A673 (cell line): ENCODE measurements around the gene CAPNS2. TPM values are rescaled to one million over a fixed set of nuclear protein-coding genes. Genes with fewer than 3 reads are reported as not detected.

Source experiments
- BruUV-seq: library from RNA; stranded (reverse); fragments of 400-500 nt; replicated peaks from 2 replicates; lab custom pipeline; 2021; lab: Mats Ljungman, UMichigan
- CTCF ChIA-PET: fragments of 300-600 bp; sonication (Branson Sonifier 250); formaldehyde crosslinking; loops from one replicate; lab custom pipeline; 2022; ENCODE audit warnings: antibody characterized with exemption; lab: Charles Lee
- POLR2A ChIA-PET: fragments of 300-600 bp; sonication (Branson Sonifier 250); formaldehyde crosslinking; loops from one replicate; lab custom pipeline; 2022; ENCODE audit warnings: antibody characterized with exemption; ENCODE audit not compliant: low non-redundant PET; lab: Charles Lee
- DNase-seq: peaks from one replicate; pipeline ENCODE4 v3.0.0-alpha.2; 2015; ENCODE audit warnings: low spot score
- H3K27ac ChIP-seq: fragments of 200-600 bp; sonication (generic); 2 replicates; pipeline ENCODE4 v1.5.1; 2016; ENCODE audit warnings: mixed run types, low read depth, mild to moderate bottlenecking, mixed read lengths, antibody characterized with exemption, low read length; ENCODE audit not compliant: poor library complexity, severe bottlenecking
- H3K27me3 ChIP-seq: fragments of 200-600 bp; sonication (generic); replicated peaks from 2 replicates; pipeline ENCODE4 v1.6.1; 2017; ENCODE audit warnings: mixed run types, low read depth, mild to moderate bottlenecking, mixed read lengths, antibody characterized with exemption, low read length; ENCODE audit not compliant: insufficient read depth, poor library complexity
- H3K36me3 ChIP-seq: fragments of 200-600 bp; sonication (generic); 2 replicates; pipeline ENCODE4 v1.6.1; 2016; ENCODE audit warnings: mixed run types, mild to moderate bottlenecking, mixed read lengths, antibody characterized with exemption, low read length; ENCODE audit not compliant: insufficient read depth, poor library complexity, severe bottlenecking
- H3K4me1 ChIP-seq: fragments of 200-600 bp; sonication (generic); 2 replicates; pipeline ENCODE4 v1.6.1; 2017; ENCODE audit warnings: mixed run types, mild to moderate bottlenecking, mixed read lengths, antibody characterized with exemption, low read length; ENCODE audit not compliant: insufficient read depth, poor library complexity, severe bottlenecking
- H3K4me3 ChIP-seq: fragments of 200-600 bp; sonication (generic); 2 replicates; pipeline ENCODE4 v1.5.1; 2016; ENCODE audit warnings: low read depth, mixed run types, mild to moderate bottlenecking, mixed read lengths, low read length; ENCODE audit not compliant: poor library complexity, severe bottlenecking
- H3K9me3 ChIP-seq: fragments of 200-600 bp; sonication (generic); 2 replicates; pipeline ENCODE4 v1.6.1; 2016; ENCODE audit warnings: mixed run types, low read depth, mild to moderate bottlenecking, mixed read lengths, antibody characterized with exemption, low read length; ENCODE audit not compliant: poor library complexity, severe bottlenecking
- EZH2 ChIP-seq: fragments of 200-600 bp; sonication (generic); IDR thresholded peaks from 2 replicates; pipeline ENCODE4 v1.6.1; 2017; ENCODE audit warnings: borderline replicate concordance, low read depth, mild to moderate bottlenecking, mixed read lengths, antibody characterized with exemption, low read length; ENCODE audit not compliant: poor library complexity, severe bottlenecking
- intact Hi-C: fragments of 100-400 bp; cut with micrococcal nuclease; formaldehyde crosslinking; loops from one replicate; pipeline ENCODE4 v1.10.0; 2022; ENCODE audit not compliant: unreplicated experiment
- total RNA-seq: library from RNA; stranded (reverse); gene quantifications from 2 replicates; pipeline ENCODE4 v1.2.3, GENCODE V29; 2021
- TF ChIP-seq, protein P1 (sequence below): fragments of 300-800, 200-600 bp; sonication (generic); conservative IDR thresholded peaks from 2 replicates; pipeline ENCODE4 v1.5.1; 2017; ENCODE audit warnings: low read depth, mild to moderate bottlenecking, antibody characterized with exemption, low read length, moderate library complexity, mixed read lengths

Gene CAPNS2
- total RNA-seq, 1 experiment from 2014 or later: not detected

DNA sequence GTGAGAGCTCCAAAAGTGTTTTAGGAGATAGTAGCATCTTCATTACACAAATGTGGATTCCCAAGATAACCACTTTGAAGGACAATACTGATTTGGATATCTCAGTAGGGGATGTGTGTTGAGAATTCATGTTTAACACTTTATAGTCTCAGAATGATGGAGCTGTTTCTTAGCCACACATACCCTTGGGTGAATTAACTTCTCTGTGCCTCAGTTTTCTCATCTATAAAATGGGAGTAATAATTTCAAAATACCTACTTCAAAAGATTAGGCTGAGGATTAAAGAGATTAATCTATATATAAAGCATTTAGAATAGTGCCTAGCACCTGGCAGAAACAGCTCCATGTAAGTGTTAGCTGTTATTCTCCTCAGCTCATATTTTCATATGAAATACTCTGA is 38.6 kb upstream of the CAPNS2 start:
- no TSS peak for BruUV-seq
- Histone ChIP-seq H3K4me3 (no peak overlapping the region), H3K9me3 (no peaks in the 10 kb centered on the region), H3K27me3 (no peaks in the 10 kb centered on the region), H3K4me1 (no peaks in the 10 kb centered on the region), H3K27ac (no peak overlapping the region), H3K36me3 (no peaks in the 10 kb centered on the region)
- DNase-seq: no peak
- CTCF ChIA-PET: interaction anchor here (0.7 kb wide), 1 partner anchor 28 kb away, joined by 3 read pairs; no protein-coding TSS in a partner anchor
- intact Hi-C loops: no loop called here
- TF ChIP-seq, protein P1, sequence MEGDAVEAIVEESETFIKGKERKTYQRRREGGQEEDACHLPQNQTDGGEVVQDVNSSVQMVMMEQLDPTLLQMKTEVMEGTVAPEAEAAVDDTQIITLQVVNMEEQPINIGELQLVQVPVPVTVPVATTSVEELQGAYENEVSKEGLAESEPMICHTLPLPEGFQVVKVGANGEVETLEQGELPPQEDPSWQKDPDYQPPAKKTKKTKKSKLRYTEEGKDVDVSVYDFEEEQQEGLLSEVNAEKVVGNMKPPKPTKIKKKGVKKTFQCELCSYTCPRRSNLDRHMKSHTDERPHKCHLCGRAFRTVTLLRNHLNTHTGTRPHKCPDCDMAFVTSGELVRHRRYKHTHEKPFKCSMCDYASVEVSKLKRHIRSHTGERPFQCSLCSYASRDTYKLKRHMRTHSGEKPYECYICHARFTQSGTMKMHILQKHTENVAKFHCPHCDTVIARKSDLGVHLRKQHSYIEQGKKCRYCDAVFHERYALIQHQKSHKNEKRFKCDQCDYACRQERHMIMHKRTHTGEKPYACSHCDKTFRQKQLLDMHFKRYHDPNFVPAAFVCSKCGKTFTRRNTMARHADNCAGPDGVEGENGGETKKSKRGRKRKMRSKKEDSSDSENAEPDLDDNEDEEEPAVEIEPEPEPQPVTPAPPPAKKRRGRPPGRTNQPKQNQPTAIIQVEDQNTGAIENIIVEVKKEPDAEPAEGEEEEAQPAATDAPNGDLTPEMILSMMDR: no peak
- TF ChIP-seq EZH2: no peak
- POLR2A ChIA-PET: no interaction called here

DNA sequence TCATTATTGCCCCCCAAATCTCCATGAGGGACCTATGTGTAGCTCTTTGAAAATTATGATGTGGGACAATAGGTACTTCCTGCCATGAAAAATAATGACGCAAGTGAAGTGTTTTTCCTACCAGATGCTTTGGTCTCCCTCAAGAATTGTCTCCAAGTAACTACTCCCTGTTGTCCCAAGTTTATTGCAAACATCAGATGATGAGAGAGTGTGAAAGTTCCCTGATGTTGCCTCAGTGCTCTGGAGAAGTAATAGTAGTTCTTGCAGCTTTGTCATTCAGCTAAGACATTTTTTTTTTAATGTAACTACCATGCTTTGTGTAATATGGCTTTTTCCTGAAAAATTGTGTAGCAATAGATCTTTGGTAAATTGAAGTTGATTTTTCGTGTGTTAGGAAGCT is 37.5 kb upstream of the CAPNS2 start:
- ChIA-PET POLR2A (no interaction called here), CTCF (no interaction called here)
- H3K9me3 ChIP-seq: no peaks in the 10 kb centered on the region
- TF ChIP-seq, protein P1: no peak
- no peak for TF ChIP-seq EZH2
- no peaks in the 10 kb centered on the region for H3K27me3 ChIP-seq
- H3K4me1 ChIP-seq: no peaks in the 10 kb centered on the region
- no peak overlapping the region for H3K27ac ChIP-seq
- intact Hi-C loops: no loop called here
- peak; percentile 4 for DNase-seq
- no peak overlapping the region for H3K4me3 ChIP-seq
- H3K36me3 ChIP-seq: no peaks in the 10 kb centered on the region
- BruUV-seq: no TSS peak

DNA sequence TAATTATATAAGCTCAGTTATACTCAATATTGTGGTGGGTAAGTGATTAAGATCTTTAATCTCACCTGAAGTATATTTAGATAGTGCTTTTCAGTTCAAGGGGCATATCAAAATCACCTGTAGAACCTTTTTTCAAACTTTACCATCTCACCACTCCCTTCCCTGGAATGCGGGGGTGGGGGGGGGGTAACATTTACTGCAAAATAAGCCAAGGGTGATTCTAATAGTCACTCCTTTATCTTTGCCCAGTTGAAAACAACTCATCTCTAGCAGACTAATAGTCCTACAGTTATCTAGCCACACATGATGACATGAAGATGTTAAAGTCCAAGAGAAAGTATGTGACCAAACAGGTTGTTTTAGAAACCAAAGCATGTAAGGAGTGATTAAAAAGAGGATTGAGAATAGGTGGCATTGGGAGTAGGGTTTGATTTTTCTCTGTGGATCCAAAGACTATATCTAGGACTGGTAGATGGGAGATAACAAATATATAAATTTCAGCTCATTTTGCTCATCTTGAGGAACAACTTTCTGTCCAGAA is 36.1 kb upstream of the CAPNS2 start:
- Histone ChIP-seq H3K27ac (no peak overlapping the region), H3K36me3 (no peaks in the 10 kb centered on the region), H3K9me3 (no peaks in the 10 kb centered on the region), H3K27me3 (no peaks in the 10 kb centered on the region), H3K4me1 (no peaks in the 10 kb centered on the region), H3K4me3 (no peak overlapping the region)
- TF ChIP-seq, protein P1: no peak
- DNase-seq: no peak
- CTCF ChIA-PET: no interaction called here
- POLR2A ChIA-PET: no interaction called here
- intact Hi-C loops: no loop called here
- BruUV-seq: no TSS peak
